Stimulated activated CD4-positive, alpha-beta T cell treated with anti-CD3 and anti-CD28 coated beads, Interleukin-2, amount 100 ng/mL, for 48 hours (primary cell): ENCODE data around the gene TRABD2B.

ENCODE experiments used
- DNase-seq, 2 donors: peaks; one replicate each; pipeline ENCODE4 v3.0.0-alpha.2; 2020

The TRABD2B gene

GRCh38 chr1:47818682-47819573 lies 178.3 kb downstream of the TRABD2B start:
- DNase-seq = no peak

DNA sequence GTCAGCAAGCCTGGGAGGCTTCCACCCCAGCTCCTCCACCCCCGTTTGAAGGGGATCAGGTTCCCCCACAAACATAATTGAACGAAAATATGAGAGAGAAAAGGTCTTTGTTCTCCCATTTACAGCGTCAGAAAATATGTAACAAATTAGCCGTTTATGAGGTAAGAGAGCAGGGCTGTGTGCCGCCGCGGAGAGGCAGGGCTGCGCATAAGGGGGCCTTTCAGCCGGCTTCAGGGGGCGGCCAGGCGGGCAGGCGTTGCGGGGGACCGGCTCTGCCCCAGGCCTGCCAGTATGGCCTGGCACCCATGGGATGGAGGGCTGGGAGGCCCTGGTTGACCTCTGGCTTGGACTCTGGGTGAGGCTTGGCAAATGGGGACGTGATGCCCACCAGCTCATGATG lies 179.3 kb downstream of the TRABD2B start:
- DNase-seq = no peak

DNA sequence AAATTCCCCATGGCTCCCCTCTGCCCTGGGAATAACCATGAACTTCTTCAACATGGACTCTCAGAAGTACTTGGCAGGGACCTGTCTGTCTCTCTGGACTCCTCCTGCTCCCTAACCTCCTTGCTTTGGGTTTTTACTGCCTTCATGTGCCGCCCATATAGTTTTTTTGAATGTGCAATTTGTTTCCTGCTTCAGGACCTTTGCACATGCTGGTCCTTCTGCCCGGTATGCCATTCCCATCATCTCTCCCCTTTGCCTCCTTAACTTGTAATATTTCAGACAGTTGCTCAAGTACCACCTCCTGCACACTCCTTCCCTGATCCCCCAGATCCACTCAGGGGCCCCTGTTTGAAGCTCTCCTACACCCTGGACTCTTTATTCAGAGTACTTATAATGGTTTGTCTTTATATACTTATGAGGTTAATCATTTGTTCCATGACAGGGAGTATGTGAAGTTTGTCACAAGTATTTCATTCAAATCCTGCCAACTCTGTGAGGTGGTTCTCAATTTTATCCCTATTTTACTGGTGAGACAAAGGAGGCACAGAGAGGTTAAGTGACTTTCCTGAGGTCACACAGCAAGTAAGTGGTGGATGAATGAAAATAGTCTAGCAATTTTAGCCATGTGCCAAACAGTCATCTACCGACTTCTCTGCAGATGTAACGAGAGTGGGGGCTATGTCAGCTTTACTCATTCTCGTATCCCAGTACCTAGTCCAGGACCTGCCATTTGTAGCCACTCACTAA lies 180.7 kb downstream of the TRABD2B start:
- no peak for DNase-seq

GRCh38 chr1:47814612-47815395 lies 182.4 kb downstream of the TRABD2B start:
- DNase-seq = no peak

DNA sequence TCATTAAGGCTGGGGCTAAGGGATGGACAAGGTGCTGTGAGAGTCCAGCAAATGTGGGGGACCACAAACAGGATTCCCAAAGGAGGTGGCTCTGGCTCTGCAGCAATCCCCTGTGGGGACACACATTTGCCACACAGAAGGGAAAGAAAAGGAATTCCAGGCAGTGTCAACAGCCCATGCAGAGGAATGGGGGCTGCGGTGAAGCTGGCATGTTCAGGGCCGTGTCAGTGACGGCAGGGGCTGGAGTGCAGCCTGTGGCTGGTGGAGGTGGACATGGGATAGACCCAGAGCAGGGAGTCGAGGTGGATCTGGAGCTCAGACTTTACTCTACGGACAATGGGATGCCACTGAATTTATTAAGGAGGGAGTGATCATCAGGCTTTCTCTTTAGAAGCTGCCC lies 183.2 kb downstream of the TRABD2B start:
- DNase-seq = no peak

DNA sequence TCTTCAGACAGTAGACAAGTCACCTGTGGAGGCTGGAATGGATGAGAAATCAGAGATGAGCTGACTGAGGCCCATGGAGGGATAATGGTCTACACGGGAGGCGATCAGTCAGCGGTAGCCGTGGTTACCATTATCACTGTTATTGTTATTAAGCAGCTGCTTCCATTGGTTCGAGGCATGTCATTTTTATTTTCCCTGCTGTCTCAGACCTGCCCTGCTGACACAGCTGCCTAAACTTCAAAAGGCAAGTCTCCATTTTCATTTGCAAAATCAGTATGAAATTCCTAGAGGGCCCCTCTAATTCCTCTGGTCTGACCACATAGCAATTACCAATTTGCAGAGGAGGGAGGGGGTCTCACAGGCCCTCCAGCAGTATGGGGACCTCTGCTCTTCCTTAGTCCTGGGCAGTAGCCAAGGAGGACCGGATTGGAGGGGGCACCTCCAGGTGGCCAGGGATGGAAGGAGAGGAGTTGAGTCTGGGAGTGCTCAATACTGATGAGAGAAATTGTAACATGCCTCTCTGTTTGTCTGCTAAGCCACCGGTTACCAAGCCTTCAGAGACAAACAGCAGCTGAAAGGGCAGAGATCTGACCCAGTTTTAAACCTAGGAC lies 184.2 kb downstream of the TRABD2B start:
- DNase-seq = no peak

- no peak for DNase-seq
Measured at GRCh38 chr1:47810964-47811682, 186.1 kb downstream of the TRABD2B start.

- DNase-seq = no peak
Measured at GRCh38 chr1:47809301-47810084, 187.7 kb downstream of the TRABD2B start.

GRCh38 chr1:47808612-47809011 lies 188.6 kb downstream of the TRABD2B start:
- DNase-seq = no peak

DNA sequence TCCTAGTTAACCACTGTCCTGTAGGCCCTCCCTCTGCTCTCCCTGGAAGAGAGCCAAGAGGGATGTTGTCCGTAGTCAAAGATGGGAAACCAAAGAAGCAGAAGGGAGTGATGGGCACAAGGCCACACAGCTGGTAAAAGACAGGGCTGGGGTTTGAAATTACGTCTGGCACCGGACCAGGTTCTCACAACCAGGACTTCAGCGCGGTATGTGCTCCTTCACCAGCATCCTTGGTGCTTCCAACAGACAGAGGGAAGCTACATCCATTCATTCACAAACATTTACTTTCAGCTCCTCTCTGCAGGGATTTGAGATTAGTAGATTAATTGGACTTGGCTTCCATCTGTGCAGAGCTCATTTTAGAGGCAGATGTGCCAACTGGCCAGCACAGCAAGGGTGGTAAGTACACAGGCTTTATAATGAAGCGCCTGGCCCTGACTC lies 191.2 kb downstream of the TRABD2B start:
- DNase-seq = no peak

GRCh38 chr1:47805018-47805417 lies 192.2 kb downstream of the TRABD2B start:
- no peak for DNase-seq

DNA sequence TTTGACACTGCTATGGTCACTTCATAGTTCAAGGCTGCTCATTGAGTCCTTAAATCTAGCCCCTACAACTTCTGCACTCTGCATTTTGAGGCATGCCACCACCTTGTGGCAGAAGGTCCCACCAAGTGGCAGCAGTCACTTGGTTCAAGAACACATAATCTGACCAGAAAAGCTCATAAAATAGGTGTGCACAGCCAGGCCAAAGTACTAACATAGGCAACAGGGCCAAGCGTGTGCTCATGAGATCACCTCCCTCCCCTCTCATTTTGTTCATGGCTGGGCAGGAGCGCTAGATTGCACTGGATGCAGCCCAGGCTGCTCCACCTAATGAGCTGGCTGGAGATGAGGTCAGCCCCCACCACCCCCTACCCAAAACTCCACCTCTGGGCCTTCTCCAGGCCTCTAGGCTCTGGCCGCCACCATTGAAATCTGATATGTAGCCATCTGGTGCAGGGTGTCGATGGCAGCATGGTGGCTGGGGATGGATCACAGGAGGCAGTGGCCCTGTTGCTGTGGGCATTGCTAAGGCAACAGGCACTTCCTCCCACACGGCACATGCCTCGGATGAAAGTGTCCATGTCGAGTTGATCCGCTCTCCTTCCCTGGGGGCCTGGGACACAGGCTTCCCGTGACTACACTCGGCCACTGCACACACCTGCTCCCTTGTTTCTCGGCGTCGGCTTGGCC lies 193.2 kb downstream of the TRABD2B start:
- no peak for DNase-seq

DNA sequence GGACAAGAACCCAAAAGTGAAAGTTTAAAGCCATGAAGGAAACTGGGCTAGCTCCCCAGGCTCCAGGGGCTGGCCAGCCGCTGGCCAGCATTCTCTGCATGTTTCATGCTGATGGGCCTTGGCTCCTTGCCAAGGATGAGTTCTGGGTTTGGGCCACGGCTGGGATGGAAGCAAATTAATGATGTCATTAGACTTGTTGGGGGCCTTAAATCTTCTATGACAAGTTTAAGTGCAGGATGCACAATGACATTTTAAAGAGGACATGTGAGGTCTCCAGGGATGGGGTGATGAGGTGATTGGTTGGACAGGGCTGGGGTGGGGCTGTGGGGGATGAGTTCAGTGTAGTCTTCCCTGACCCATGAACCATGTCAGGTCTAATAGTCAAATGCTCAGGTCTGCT lies 199.6 kb downstream of the TRABD2B start:
- no peak for DNase-seq

GRCh38 chr1:47796626-47797025 lies 200.6 kb downstream of the TRABD2B start:
- no peak for DNase-seq

- DNase-seq = no peak
Measured at GRCh38 chr1:47795102-47795501, 202.1 kb downstream of the TRABD2B start.

DNA sequence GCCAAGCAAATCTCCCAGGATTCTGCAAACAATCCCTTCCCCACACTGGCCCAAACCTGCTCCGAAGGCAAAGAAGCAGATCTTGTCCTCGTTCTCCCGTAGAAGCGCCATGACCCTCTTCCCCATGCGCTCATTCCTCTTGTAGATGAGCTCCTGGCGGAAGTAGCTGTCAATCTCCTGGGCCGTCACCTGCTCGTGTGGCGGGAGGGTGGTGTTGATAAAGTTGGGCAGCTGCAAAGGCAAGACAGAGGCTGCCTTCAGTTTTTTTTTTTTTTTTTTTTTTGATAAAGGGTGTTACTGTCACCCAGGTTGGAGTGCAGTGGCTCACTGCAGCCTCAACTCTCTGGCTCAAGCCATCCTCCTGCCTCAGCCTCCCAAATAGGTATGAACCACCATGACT lies 202.7 kb downstream of the TRABD2B start:
- DNase-seq = no peak

GRCh38 chr1:47794081-47794480 lies 203.1 kb downstream of the TRABD2B start:
- DNase-seq = no peak

- no peak for DNase-seq
Measured at GRCh38 chr1:47793563-47793962, 203.6 kb downstream of the TRABD2B start.

DNA sequence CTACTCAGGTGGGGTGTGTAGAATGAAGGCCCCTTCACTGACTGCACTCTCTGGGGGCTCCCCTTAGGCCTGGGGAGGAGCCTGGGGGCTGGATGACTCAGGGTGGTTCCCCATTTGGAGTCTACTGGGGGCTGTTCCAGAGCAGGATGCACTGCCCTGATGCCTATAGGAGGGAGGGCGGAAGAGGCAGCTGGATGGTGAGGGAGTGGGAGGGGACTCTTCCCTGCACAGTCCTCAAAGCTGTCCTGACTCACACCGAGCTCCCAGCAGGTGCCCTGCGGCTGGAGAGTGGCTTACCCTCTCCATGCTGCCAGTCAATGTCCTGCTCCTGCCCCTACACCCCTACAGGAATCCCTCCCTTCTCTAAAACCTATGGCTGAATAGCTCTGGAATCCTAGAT lies 204.4 kb downstream of the TRABD2B start:
- DNase-seq = no peak

GRCh38 chr1:47791879-47792608 lies 205.1 kb downstream of the TRABD2B start:
- no peak for DNase-seq
